GM21381 (cell line): ENCODE measurements around the gene GPR137C.

Experiments used
- ATAC-seq: cut with Tn5 transposase; IDR thresholded peaks from one replicate; pipeline ENCODE4 v1.9.1; 2021; ENCODE audit warnings: mild to moderate bottlenecking, moderate library complexity; ENCODE audit not compliant: unreplicated experiment

GPR137C gene

DNA sequence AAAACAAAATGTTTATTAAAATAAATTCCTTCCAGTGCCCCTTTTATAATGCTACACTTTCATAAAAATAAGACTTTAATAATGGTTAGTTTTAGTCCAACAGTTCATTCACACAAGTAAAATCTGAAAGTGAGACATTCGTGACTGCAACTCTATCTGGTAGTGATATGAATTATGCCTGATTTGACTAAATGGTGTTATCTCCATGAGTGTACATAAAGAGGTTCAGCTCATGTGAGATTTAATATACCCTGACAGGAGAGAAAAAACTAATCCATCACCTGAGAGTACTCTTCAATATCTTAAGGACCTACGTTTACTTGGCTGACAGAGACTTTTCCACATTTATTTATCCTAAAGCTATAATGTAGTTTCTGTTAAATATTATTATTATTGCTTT, 108.7 kb downstream of the GPR137C start:
- no peak for ATAC-seq

DNA sequence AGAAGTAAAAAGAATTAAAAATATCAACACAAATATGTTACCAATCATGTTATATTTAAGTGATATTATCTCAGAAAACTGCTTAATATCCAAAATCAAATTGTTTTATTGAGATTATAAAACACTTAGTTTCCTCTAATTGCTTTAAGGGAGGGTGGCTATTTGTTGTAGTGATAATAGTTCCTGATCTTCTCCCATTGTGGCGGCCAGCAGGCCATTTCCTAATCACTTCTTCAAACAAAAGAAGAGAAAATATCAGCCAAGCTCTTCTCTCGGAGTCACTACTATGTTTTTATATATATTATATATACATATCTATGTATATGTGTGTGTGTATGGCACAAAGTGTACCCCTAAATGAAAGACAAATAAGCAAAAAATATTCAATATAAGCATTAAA, 111.2 kb downstream of the GPR137C start:
- ATAC-seq = no peak

DNA sequence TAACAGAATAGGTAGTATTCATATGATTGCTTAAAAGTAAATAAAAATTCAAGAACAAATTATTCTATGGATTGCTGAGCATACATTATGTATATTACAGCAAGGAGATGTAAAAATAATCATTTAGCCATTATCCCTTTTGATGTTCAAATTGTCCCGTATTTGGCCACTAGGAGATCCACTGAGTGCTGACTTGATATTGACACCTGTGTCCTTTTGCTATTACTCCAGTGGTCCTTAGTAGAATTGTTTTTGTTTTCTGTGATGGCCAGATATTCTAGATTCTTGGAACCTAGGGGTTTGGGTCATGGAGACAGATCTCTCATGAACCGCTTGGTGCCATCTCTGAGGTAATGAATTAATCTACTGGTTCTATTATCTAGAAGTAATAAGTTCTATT, 126.0 kb downstream of the GPR137C start:
- ATAC-seq = no peak

DNA sequence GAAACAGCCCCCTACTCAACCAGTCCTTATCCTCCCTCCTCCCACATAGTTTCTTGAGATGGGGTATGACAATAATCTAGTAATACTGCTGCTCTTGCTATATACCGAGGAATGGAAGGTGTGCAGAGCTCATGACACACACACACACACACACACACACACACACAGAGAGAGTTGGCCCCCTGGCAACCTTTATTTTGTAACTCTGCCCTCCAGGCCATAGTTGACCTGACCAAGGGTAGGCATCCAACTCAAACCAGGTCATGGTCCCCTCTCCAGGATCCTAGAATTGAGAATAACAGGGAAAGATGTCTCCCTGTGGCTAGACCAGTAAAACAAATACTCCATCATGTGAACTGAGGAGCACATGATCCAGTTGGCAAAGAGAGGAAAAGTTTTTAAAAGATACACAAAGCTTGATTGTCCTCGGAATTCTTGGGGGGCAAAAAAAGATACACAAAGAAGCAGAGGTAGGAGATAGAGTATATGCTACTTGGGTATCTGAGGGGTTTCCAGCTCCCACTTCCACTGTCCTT, 131.4 kb downstream of the GPR137C start:
- no peak for ATAC-seq

DNA sequence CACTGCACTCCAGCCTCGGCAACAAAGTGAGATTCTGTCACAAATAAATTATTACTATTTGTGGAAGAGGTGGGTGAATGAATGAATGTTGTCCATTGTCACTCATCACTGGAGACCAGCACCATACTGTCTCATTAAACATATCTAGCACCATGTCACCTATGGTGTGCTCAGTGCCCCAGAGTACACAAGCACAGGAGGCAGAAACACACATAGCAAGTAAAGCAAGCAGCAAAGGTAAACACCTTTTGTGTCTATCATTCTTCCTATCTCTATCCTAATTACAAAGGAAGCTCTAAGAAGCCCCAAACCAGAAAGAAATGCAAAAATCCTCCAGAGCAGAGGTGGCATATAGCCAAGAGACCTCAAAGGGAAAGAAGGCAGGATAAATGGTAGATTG, 133.5 kb downstream of the GPR137C start:
- no peak for ATAC-seq
